PC-3 (cell line): ENCODE measurements around the gene TAF3. TPM values are rescaled to one million over a fixed set of nuclear protein-coding genes. Genes with fewer than 3 reads are reported as not detected.

Source experiments
- ATAC-seq: fragments of 200-7000 bp; cut with Tn5 transposase; 2 replicates; pipeline ENCODE4 v1.9.1; 2020; ENCODE audit warnings: mild to moderate bottlenecking, moderate library complexity
- BruUV-seq: library from RNA; stranded (reverse); fragments of 400-500 nt; replicated peaks from 2 replicates; lab custom pipeline; 2021; lab: Mats Ljungman, UMichigan
- CTCF ChIA-PET: fragments of 300-600 bp; sonication (Branson Sonifier 250); formaldehyde crosslinking; loops from one replicate; lab custom pipeline; 2022; ENCODE audit warnings: antibody characterized with exemption; lab: Charles Lee
- POLR2A ChIA-PET: fragments of 300-600 bp; sonication (Branson Sonifier 250); formaldehyde crosslinking; loops from one replicate; lab custom pipeline; 2022; ENCODE audit warnings: antibody characterized with exemption; ENCODE audit not compliant: unreplicated experiment; lab: Charles Lee
- DNase-seq: peaks from one replicate; pipeline ENCODE4 v3.0.0-alpha.2; 2015
- H2AFZ ChIP-seq: fragments of 300-600 bp; sonication (generic); 2 replicates; pipeline ENCODE4 v1.6.0; 2016; ENCODE audit warnings: antibody characterized with exemption, low read length
- H3F3A ChIP-seq: fragments of 300-600 bp; sonication (generic); one replicate; pipeline ENCODE4 v1.6.0; 2017; ENCODE audit warnings: antibody characterized with exemption, low read length, control low read depth, mild to moderate bottlenecking; ENCODE audit not compliant: unreplicated experiment
- H3K27ac ChIP-seq: fragments of 300-600 bp; sonication (generic); 2 replicates; pipeline ENCODE4 v1.5.1; 2016; ENCODE audit warnings: mild to moderate bottlenecking, low read length
- H3K27me3 ChIP-seq: fragments of 300-600 bp; sonication (generic); 2 replicates; pipeline ENCODE4 v1.6.1; 2016; ENCODE audit warnings: low read length, mixed read lengths
- H3K36me3 ChIP-seq: fragments of 300-600 bp; sonication (generic); 2 replicates; pipeline ENCODE4 v1.6.1; 2016; ENCODE audit warnings: low read depth, mixed run types, low read length, mixed read lengths
- H3K4me1 ChIP-seq: fragments of 300-600 bp; sonication (generic); 2 replicates; pipeline ENCODE4 v1.5.1; 2016; ENCODE audit warnings: low read length; ENCODE audit not compliant: insufficient read depth
- H3K4me2 ChIP-seq: fragments of 300-600 bp; sonication (generic); 2 replicates; pipeline ENCODE4 v1.6.0; 2016; ENCODE audit warnings: low read length
- H3K4me3 ChIP-seq: fragments of 300-600 bp; sonication (generic); 2 replicates; pipeline ENCODE4 v1.5.1; 2016; ENCODE audit warnings: mild to moderate bottlenecking, low read length, mixed read lengths
- H3K79me2 ChIP-seq: fragments of 300-600 bp; sonication (generic); 2 replicates; pipeline ENCODE4 v1.6.1; 2017; ENCODE audit warnings: low read length, mixed read lengths
- H3K9ac ChIP-seq: fragments of 300-600 bp; sonication (generic); 2 replicates; pipeline ENCODE4 v1.6.0; 2016; ENCODE audit warnings: mild to moderate bottlenecking, low read length
- H3K9me2 ChIP-seq: fragments of 300-600 bp; sonication (generic); replicated peaks from 2 replicates; pipeline ENCODE4 v1.6.1; 2016; ENCODE audit warnings: mixed run types, low read length, mixed read lengths
- H3K9me3 ChIP-seq: fragments of 300-600 bp; sonication (generic); 2 replicates; pipeline ENCODE4 v1.6.1; 2016; ENCODE audit warnings: low read length, mixed read lengths
- H4K20me1 ChIP-seq: fragments of 300-600 bp; sonication (generic); 2 replicates; pipeline ENCODE4 v1.6.1; 2016; ENCODE audit warnings: low read length, mixed read lengths
- CTCF ChIP-seq: fragments of 300-600 bp; sonication (generic); conservative IDR thresholded peaks from 2 replicates; pipeline ENCODE4 v1.5.1; 2017; ENCODE audit warnings: antibody characterized with exemption, low read depth, mild to moderate bottlenecking, low read length
- EZH2 ChIP-seq: fragments of 300-600 bp; sonication (generic); IDR thresholded peaks from one replicate; pipeline ENCODE4 v1.6.1; 2017; ENCODE audit warnings: antibody characterized with exemption, mild to moderate bottlenecking, low read length; ENCODE audit not compliant: unreplicated experiment
- EZH2phosphoT487 ChIP-seq: fragments of 300-600 bp; sonication (generic); IDR thresholded peaks from 2 replicates; pipeline ENCODE4 v1.6.1; 2018; ENCODE audit warnings: mild to moderate bottlenecking, antibody characterized with exemption, low read length, borderline replicate concordance
- intact Hi-C: fragments of 100-400 bp; cut with micrococcal nuclease; formaldehyde crosslinking; loops from 2 replicates; pipeline ENCODE4 v1.9.0; 2023
- total RNA-seq: library from RNA; depleted of rRNA; stranded (reverse); fragments of >200 nt; gene quantifications from 2 replicates; pipeline ENCODE4 v1.2.3, GENCODE V29; 2014

TAF3 gene
- total RNA-seq, 1 experiment from 2014 or later, result 2.0 TPM

- Histone ChIP-seq H3K4me2 (no peak overlapping the region), H3K4me3 (no peak overlapping the region), H3K4me1 (no peaks in the 10 kb centered on the region; the same call in 1 of the 2 replicates), H3K79me2 (no peaks in the 10 kb centered on the region), H3K27me3 (no peaks in the 10 kb centered on the region), H3K9ac (no peak overlapping the region), H3K36me3 (no peaks in the 10 kb centered on the region), H3K9me2 (no peaks in the 10 kb centered on the region), H3K27ac (no peak overlapping the region), H3F3A (no peaks in the 10 kb centered on the region), H2AFZ (no peak overlapping the region), H3K9me3 (no peaks in the 10 kb centered on the region), H4K20me1 (no peaks in the 10 kb centered on the region)
- ATAC-seq (no peak), DNase-seq (no peak)
- ChIA-PET CTCF (interaction anchor here (0.6 kb wide), 1 partner anchor 1488 kb away, joined by 4 read pairs; no protein-coding TSS in a partner anchor), POLR2A (no interaction called here)
- no TSS peak for BruUV-seq
- intact Hi-C loops, result loop anchor here (10.0 kb wide), 1 partner anchor 55 kb away; no protein-coding TSS in a partner anchor
- TF ChIP-seq CTCF (no peak), EZH2 (no peak), EZH2phosphoT487 (no peak)
These were observed 71.7 kb downstream of the TAF3 start for GRCh38 chr10:7889947-7890542.

- Histone ChIP-seq H3K4me1 (no peaks in the 10 kb centered on the region; the same call in 1 of the 2 replicates), H2AFZ (no peak overlapping the region), H3F3A (no peaks in the 10 kb centered on the region), H4K20me1 (no peaks in the 10 kb centered on the region), H3K79me2 (no peaks in the 10 kb centered on the region), H3K4me2 (no peak overlapping the region), H3K36me3 (no peaks in the 10 kb centered on the region), H3K9me2 (no peaks in the 10 kb centered on the region), H3K27ac (no peak overlapping the region), H3K4me3 (no peak overlapping the region), H3K9me3 (no peaks in the 10 kb centered on the region), H3K27me3 (no peaks in the 10 kb centered on the region), H3K9ac (no peak overlapping the region)
- intact Hi-C loops, result no loop called here
- DNase-seq (no peak), ATAC-seq (no peak)
- CTCF ChIA-PET, result interaction anchor here (0.6 kb wide), 1 partner anchor 1489 kb away, joined by 4 read pairs; no protein-coding TSS in a partner anchor
- BruUV-seq, result no TSS peak
- POLR2A ChIA-PET, result no interaction called here
- no peak for TF ChIP-seq CTCF
- no peak for TF ChIP-seq EZH2
- TF ChIP-seq EZH2phosphoT487, result no peak
These were observed 72.5 kb downstream of the TAF3 start for GRCh38 chr10:7890781-7891180.

- no peak for DNase-seq
- BruUV-seq, result no TSS peak
- Histone ChIP-seq H3K9me3 (no peaks in the 10 kb centered on the region), H3K4me1 (no peaks in the 10 kb centered on the region), H3K27ac (no peak overlapping the region), H3K27me3 (no peaks in the 10 kb centered on the region), H2AFZ (no peak overlapping the region), H3K79me2 (no peaks in the 10 kb centered on the region), H3K9me2 (no peaks in the 10 kb centered on the region), H3K4me3 (no peak overlapping the region), H3K36me3 (no peaks in the 10 kb centered on the region), H3F3A (no peaks in the 10 kb centered on the region), H3K9ac (no peak overlapping the region), H3K4me2 (no peak overlapping the region), H4K20me1 (no peaks in the 10 kb centered on the region)
- TF ChIP-seq CTCF (no peak), EZH2 (no peak)
- POLR2A ChIA-PET, result no interaction called here
- intact Hi-C loops, result no loop called here
- CTCF ChIA-PET, result no interaction called here
- no peak for ATAC-seq
These were observed 73.3 kb downstream of the TAF3 start for GRCh38 chr10:7891634-7892033.
